ENCODE data around the gene G6PC1. TPM values are rescaled to one million over a fixed set of nuclear protein-coding genes. Genes with fewer than 3 reads are reported as not detected.
"Not testable (repeated sequence)": the region's sequence is repeated elsewhere in the genome, so short reads cannot be mapped to it uniquely, and the experiment has no call there.

Gene G6PC1
- total RNA-seq, 1 donor from 2014 or later = not detected

- Mint-ChIP-seq H3K27me3 (ENCODE audit: low read depth) (no peaks in the 10 kb centered on the region), H3K36me3 (ENCODE audit: low read depth) (no peaks in the 10 kb centered on the region), H3K4me1 (peaks cover 8% of the 10 kb centered on the region), H3K9me3 (no peaks in the 10 kb centered on the region), H3K27ac (ENCODE audit: unreplicated experiment) (no peak overlapping the region), H3K4me3 (no peak overlapping the region)
- no peak for TF ChIP-seq CTCF (conservative IDR thresholded peaks at IDR 0.05)
- no peak for DNase-seq (ENCODE audit: low read depth, low spot score)
These were observed 47.0 kb upstream of the G6PC1 start for GRCh38 chr17:42853597-42853967.

GRCh38 chr17:42853968-42854790 is 46.4 kb upstream of the G6PC1 start:
- Mint-ChIP-seq H3K27ac (ENCODE audit: unreplicated experiment) (no peak overlapping the region), H3K27me3 (ENCODE audit: low read depth) (no peaks in the 10 kb centered on the region), H3K9me3 (no peaks in the 10 kb centered on the region), H3K4me3 (no peak overlapping the region), H3K36me3 (ENCODE audit: low read depth) (no peaks in the 10 kb centered on the region), H3K4me1 (peaks cover 8% of the 10 kb centered on the region)
- no peak for TF ChIP-seq CTCF (conservative IDR thresholded peaks at IDR 0.05)
- no peak for DNase-seq (ENCODE audit: low read depth, low spot score)

GRCh38 chr17:42855048-42855596 is 45.5 kb upstream of the G6PC1 start:
- Mint-ChIP-seq H3K9me3 (no peaks in the 10 kb centered on the region), H3K27ac (ENCODE audit: unreplicated experiment) (no peak overlapping the region), H3K4me1 (peaks cover 8% of the 10 kb centered on the region), H3K36me3 (ENCODE audit: low read depth) (no peaks in the 10 kb centered on the region), H3K27me3 (ENCODE audit: low read depth) (no peaks in the 10 kb centered on the region), H3K4me3 (no peak overlapping the region)
- no peak for TF ChIP-seq CTCF (conservative IDR thresholded peaks at IDR 0.05)
- no peak for DNase-seq (ENCODE audit: low read depth, low spot score)

GRCh38 chr17:42856093-42856492 is 44.5 kb upstream of the G6PC1 start:
- not testable (repeated sequence) for H3K27me3 Mint-ChIP-seq (ENCODE audit: low read depth); H3K4me3 Mint-ChIP-seq; DNase-seq (ENCODE audit: low read depth, low spot score); H3K9me3 Mint-ChIP-seq; H3K36me3 Mint-ChIP-seq (ENCODE audit: low read depth); H3K4me1 Mint-ChIP-seq; H3K27ac Mint-ChIP-seq (ENCODE audit: unreplicated experiment)

- H3K9me3 Mint-ChIP-seq; H3K27me3 Mint-ChIP-seq (ENCODE audit: low read depth); DNase-seq (ENCODE audit: low read depth, low spot score); H3K27ac Mint-ChIP-seq (ENCODE audit: unreplicated experiment); H3K4me1 Mint-ChIP-seq; H3K4me3 Mint-ChIP-seq; H3K36me3 Mint-ChIP-seq (ENCODE audit: low read depth): not testable (repeated sequence)
These were observed 44.1 kb upstream of the G6PC1 start for GRCh38 chr17:42856516-42856915.

- Mint-ChIP-seq H3K27ac (ENCODE audit: unreplicated experiment) (no peak overlapping the region), H3K9me3 (no peaks in the 10 kb centered on the region), H3K4me3 (no peak overlapping the region), H3K27me3 (ENCODE audit: low read depth) (no peaks in the 10 kb centered on the region), H3K36me3 (ENCODE audit: low read depth) (no peaks in the 10 kb centered on the region), H3K4me1 (peaks cover 8% of the 10 kb centered on the region)
- no peak for TF ChIP-seq CTCF (conservative IDR thresholded peaks at IDR 0.05)
- no peak for DNase-seq (ENCODE audit: low read depth, low spot score)
These were observed 43.2 kb upstream of the G6PC1 start for GRCh38 chr17:42857389-42857788.

Data from neural crest cell (in vitro differentiated cells).